GM12875 (cell line): ENCODE data around the gene TCF25.

Experiments
- H3K4me3 ChIP-seq: one replicate; pipeline ENCODE4 v1.5.1; 2011; ENCODE audit warnings: low read depth, low read length, control low read depth
- TF ChIP-seq, protein P1 (sequence below): IDR thresholded peaks from 2 replicates; pipeline ENCODE4 v1.5.1; 2011; ENCODE audit warnings: low read depth, mild to moderate bottlenecking, control low read depth, inconsistent platforms, low read length, moderate library complexity, borderline replicate concordance; ENCODE audit not compliant: insufficient read depth

Gene TCF25

GRCh38 chr16:89956505-89957215 is 83.3 kb downstream of the TCF25 start:
- no peak overlapping the region for H3K4me3 ChIP-seq
- TF ChIP-seq, protein P1, sequence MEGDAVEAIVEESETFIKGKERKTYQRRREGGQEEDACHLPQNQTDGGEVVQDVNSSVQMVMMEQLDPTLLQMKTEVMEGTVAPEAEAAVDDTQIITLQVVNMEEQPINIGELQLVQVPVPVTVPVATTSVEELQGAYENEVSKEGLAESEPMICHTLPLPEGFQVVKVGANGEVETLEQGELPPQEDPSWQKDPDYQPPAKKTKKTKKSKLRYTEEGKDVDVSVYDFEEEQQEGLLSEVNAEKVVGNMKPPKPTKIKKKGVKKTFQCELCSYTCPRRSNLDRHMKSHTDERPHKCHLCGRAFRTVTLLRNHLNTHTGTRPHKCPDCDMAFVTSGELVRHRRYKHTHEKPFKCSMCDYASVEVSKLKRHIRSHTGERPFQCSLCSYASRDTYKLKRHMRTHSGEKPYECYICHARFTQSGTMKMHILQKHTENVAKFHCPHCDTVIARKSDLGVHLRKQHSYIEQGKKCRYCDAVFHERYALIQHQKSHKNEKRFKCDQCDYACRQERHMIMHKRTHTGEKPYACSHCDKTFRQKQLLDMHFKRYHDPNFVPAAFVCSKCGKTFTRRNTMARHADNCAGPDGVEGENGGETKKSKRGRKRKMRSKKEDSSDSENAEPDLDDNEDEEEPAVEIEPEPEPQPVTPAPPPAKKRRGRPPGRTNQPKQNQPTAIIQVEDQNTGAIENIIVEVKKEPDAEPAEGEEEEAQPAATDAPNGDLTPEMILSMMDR = no peak

DNA sequence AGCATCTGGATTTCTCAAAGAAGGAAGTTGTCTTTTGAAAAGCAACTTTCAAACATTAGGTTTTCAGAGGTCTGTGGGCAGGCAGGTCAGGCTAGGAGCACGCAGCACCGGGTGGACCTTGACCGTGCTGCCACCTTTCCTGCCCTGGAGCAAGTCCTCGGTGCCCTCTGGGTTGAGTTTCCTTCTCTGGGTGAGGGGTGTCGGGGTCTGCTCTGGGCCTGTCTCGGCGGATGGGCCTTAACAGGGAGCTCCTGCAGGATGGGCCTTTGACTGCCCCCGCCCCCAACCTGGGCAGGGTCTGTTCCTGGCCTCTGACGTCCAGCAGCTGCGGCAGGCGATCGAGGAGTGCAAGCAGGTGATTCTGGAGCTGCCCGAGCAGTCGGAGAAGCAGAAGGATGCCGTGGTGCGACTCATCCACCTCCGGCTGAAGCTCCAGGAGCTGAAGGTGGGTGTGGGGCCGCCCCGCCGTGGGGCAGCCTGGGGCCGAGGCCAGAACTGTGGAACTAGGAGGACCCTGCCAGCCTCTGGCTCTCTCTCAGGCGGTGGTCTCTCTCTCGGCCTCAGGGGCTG is 83.9 kb downstream of the TCF25 start:
- no peak overlapping the region for H3K4me3 ChIP-seq
- TF ChIP-seq, protein P1 = no peak

DNA sequence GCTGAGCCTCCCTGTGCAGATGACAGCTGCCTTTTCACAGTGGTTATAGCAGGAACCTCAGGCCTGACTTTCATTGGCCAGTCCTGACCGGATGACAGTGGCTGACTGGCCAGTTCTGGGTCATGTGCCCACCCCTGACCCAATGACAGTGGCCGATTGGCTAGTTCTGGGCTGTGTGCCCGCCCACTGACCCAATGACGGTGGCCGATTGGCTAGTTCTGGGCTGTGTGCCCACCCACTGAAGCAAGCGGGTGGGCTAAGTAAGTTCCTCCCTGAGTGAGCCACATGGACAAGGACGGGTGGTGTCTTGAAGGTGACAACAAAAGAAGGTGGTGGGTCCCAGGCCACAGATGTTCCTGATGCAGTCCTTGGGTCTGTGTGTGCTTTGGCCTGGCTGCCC is 84.7 kb downstream of the TCF25 start:
- TF ChIP-seq, protein P1 = no peak
- H3K4me3 ChIP-seq = no peak overlapping the region

GRCh38 chr16:89958596-89958995 is 85.2 kb downstream of the TCF25 start:
- TF ChIP-seq, protein P1 = no peak
- no peak overlapping the region for H3K4me3 ChIP-seq

DNA sequence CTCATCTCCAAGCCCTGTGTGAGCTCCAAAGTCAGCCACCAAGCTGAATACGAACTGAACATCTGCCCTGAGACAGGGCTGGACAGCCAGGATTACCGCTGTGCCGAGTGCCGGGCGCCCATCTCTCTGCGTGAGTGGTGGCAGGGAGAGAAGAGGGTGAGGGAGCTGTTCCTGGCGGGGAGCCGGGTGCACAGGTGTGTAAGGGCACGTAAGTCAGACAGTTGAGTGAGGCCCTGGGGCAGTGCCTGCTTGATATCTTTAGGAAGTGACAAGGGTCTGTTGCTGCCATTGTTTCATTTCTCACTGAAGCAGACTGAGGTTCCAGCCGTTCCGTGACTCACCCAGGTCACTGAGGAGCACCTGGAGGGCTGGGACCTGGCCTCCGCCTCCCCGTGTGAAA is 87.6 kb downstream of the TCF25 start:
- TF ChIP-seq, protein P1 = no peak
- no peak overlapping the region for H3K4me3 ChIP-seq
